Measurements from ENCODE around the gene SYAP1. TPM values are rescaled to one million over a fixed set of nuclear protein-coding genes. Genes with fewer than 3 reads are reported as not detected.
A peak's percentile ranks its signal among the peaks of the same experiment; 100 is the strongest.

The SYAP1 gene
- total and polyA plus RNA-seq, 9 of the 15 experiments (the other 6 are each of a cell fraction or from before 2014, with no cell fraction given) = 5.7 to 35.3 (median 27.6) TPM

DNA sequence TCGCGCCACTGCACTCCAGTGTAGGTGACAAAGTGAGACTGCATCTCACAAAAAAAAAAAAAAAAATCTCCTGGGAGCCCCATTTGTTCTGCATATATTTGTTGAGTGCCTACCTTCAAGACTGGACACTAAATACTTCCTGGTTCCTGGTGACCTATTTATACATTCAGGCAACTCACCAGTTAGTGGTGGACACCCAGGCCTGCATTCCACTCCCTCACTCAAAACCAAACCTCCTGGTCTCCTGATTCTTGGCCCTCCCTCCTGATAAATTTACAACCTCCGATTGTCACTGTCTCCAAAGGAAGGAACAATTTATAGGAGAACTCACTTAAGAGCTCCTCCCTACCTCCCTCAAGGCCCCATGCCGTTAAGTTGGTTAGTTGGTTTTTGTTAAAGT is 3.1 kb downstream of the SYAP1 start (continued):
- TF ChIP-seq, protein P1, sequence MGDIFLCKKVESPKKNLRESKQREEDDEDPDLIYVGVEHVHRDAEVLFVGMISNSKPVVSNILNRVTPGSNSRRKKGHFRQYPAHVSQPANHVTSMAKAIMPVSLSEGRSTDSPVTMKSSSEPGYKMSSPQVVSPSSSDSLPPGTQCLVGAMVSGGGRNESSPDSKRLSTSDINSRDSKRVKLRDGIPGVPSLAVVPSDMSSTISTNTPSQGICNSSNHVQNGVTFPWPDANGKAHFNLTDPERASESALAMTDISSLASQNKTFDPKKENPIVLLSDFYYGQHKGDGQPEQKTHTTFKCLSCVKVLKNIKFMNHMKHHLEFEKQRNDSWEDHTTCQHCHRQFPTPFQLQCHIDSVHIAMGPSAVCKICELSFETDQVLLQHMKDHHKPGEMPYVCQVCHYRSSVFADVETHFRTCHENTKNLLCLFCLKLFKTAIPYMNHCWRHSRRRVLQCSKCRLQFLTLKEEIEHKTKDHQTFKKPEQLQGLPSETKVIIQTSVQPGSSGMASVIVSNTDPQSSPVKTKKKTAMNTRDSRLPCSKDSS (IDR thresholded peaks at IDR 0.05; ENCODE audit: low read depth, partially characterized antibody) = no peak
- no peak for TF ChIP-seq HDAC3 (IDR thresholded peaks at IDR 0.05; ENCODE audit: borderline replicate concordance, partially characterized antibody)
- TF ChIP-seq, protein P2, sequence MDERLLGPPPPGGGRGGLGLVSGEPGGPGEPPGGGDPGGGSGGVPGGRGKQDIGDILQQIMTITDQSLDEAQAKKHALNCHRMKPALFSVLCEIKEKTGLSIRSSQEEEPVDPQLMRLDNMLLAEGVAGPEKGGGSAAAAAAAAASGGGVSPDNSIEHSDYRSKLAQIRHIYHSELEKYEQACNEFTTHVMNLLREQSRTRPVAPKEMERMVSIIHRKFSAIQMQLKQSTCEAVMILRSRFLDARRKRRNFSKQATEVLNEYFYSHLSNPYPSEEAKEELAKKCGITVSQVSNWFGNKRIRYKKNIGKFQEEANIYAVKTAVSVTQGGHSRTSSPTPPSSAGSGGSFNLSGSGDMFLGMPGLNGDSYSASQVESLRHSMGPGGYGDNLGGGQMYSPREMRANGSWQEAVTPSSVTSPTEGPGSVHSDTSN (CRISPR knock-in tag; IDR thresholded peaks at IDR 0.05; ENCODE audit: low read depth) = no peak
- TF ChIP-seq, protein P2 (tag; conservative IDR thresholded peaks at IDR 0.05; ENCODE audit: low read depth) = peak; percentile 39; the same call in 1 of the 2 replicates
- TF ChIP-seq, protein P3, sequence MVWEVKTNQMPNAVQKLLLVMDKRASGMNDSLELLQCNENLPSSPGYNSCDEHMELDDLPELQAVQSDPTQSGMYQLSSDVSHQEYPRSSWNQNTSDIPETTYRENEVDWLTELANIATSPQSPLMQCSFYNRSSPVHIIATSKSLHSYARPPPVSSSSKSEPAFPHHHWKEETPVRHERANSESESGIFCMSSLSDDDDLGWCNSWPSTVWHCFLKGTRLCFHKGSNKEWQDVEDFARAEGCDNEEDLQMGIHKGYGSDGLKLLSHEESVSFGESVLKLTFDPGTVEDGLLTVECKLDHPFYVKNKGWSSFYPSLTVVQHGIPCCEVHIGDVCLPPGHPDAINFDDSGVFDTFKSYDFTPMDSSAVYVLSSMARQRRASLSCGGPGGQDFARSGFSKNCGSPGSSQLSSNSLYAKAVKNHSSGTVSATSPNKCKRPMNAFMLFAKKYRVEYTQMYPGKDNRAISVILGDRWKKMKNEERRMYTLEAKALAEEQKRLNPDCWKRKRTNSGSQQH (CRISPR knock-in tag; IDR thresholded peaks at IDR 0.05) = no peak
- no peak for TF ChIP-seq ZNF232 (CRISPR knock-in tag; IDR thresholded peaks at IDR 0.05)
- TF ChIP-seq, protein P4, sequence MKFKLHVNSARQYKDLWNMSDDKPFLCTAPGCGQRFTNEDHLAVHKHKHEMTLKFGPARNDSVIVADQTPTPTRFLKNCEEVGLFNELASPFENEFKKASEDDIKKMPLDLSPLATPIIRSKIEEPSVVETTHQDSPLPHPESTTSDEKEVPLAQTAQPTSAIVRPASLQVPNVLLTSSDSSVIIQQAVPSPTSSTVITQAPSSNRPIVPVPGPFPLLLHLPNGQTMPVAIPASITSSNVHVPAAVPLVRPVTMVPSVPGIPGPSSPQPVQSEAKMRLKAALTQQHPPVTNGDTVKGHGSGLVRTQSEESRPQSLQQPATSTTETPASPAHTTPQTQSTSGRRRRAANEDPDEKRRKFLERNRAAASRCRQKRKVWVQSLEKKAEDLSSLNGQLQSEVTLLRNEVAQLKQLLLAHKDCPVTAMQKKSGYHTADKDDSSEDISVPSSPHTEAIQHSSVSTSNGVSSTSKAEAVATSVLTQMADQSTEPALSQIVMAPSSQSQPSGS (CRISPR knock-in tag; IDR thresholded peaks at IDR 0.05) = no peak
- TF ChIP-seq, protein P5, sequence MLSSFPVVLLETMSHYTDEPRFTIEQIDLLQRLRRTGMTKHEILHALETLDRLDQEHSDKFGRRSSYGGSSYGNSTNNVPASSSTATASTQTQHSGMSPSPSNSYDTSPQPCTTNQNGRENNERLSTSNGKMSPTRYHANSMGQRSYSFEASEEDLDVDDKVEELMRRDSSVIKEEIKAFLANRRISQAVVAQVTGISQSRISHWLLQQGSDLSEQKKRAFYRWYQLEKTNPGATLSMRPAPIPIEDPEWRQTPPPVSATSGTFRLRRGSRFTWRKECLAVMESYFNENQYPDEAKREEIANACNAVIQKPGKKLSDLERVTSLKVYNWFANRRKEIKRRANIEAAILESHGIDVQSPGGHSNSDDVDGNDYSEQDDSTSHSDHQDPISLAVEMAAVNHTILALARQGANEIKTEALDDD (IDR thresholded peaks at IDR 0.05) = peak; percentile 34; the same call in 1 of the 2 replicates
- no peak for TF ChIP-seq ZNF778 (CRISPR knock-in tag; IDR thresholded peaks at IDR 0.05)
- TF ChIP-seq, protein P6, sequence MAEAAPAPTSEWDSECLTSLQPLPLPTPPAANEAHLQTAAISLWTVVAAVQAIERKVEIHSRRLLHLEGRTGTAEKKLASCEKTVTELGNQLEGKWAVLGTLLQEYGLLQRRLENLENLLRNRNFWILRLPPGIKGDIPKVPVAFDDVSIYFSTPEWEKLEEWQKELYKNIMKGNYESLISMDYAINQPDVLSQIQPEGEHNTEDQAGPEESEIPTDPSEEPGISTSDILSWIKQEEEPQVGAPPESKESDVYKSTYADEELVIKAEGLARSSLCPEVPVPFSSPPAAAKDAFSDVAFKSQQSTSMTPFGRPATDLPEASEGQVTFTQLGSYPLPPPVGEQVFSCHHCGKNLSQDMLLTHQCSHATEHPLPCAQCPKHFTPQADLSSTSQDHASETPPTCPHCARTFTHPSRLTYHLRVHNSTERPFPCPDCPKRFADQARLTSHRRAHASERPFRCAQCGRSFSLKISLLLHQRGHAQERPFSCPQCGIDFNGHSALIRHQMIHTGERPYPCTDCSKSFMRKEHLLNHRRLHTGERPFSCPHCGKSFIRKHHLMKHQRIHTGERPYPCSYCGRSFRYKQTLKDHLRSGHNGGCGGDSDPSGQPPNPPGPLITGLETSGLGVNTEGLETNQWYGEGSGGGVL (CRISPR knock-in tag; IDR thresholded peaks at IDR 0.05) = no peak

Measured in K562 (cell line).